ENCODE results near the gene SSR1.
A peak's percentile ranks its signal among the peaks of the same experiment; 100 is the strongest.

The SSR1 gene

GRCh38 chr6:7311176-7311575, 1.8 kb downstream of the SSR1 start:
- Histone ChIP-seq H3K4me3 (ENCODE audit: insufficient read length, low read depth) (peak overlapping the region; percentile 82), H3K4me1 (ENCODE audit: insufficient read depth, insufficient read length) (no peaks in the 10 kb centered on the region), H3K9ac (ENCODE audit: insufficient read length, low read depth) (peak overlapping the region; percentile 28)

DNA sequence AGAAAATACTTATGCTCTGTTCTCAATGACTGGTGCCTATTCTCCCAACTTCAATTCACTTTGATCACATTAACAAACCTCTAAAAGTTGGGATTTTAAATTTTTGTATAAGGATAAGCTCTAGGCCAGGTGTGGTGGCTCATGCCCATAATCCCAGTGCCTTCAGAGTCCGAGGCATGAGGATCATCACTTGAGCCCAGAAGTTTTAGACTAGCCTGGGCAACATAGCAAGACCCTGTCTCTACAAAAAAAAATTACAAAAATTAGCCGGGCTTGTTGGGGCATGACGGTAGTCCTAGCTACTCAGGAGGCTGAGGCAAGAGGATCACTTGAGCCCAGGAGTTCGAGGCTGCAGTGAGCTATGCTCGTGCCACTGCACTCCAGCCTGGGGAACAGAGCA, 3.9 kb downstream of the SSR1 start:
- H3K4me3 ChIP-seq (ENCODE audit: insufficient read length, low read depth): no peak overlapping the region
- H3K4me1 ChIP-seq (ENCODE audit: insufficient read depth, insufficient read length): no peaks in the 10 kb centered on the region
- TF ChIP-seq YY1 (IDR thresholded peaks at IDR 0.05; ENCODE audit: insufficient read depth, insufficient read length) (no peak), SUZ12 (IDR thresholded peaks at IDR 0.05; ENCODE audit: extremely low read depth, insufficient read depth, insufficient read length) (no peak), ZNF274 (IDR thresholded peaks at IDR 0.05; ENCODE audit: low read depth, low read length) (no peak)
- no peaks in the 10 kb centered on the region for H3K27me3 ChIP-seq (ENCODE audit: insufficient read depth, insufficient read length)
- no peaks in the 10 kb centered on the region for H3K9me3 ChIP-seq (ENCODE audit: insufficient read depth, low read length)
- H3K9ac ChIP-seq (ENCODE audit: insufficient read length, low read depth): no peak overlapping the region
- no peak for DNase-seq (ENCODE audit: low read depth, low spot score)
- H3K36me3 ChIP-seq (ENCODE audit: insufficient read depth, insufficient read length, low read length): peaks cover 53% of the 10 kb centered on the region

More at GRCh38 chr6:7311176-7311575, 1.8 kb downstream of the SSR1 start:
- Histone ChIP-seq H3K27me3 (ENCODE audit: insufficient read depth, insufficient read length) (no peaks in the 10 kb centered on the region), H3K9me3 (ENCODE audit: insufficient read depth, low read length) (no peaks in the 10 kb centered on the region), H3K36me3 (ENCODE audit: insufficient read depth, insufficient read length, low read length) (peaks cover 36% of the 10 kb centered on the region)
- TF ChIP-seq SUZ12 (IDR thresholded peaks at IDR 0.05; ENCODE audit: extremely low read depth, insufficient read depth, insufficient read length) (no peak), YY1 (IDR thresholded peaks at IDR 0.05; ENCODE audit: insufficient read depth, insufficient read length) (no peak), ZNF274 (IDR thresholded peaks at IDR 0.05; ENCODE audit: low read depth, low read length) (no peak)
- DNase-seq (ENCODE audit: low read depth, low spot score): no peak

DNA sequence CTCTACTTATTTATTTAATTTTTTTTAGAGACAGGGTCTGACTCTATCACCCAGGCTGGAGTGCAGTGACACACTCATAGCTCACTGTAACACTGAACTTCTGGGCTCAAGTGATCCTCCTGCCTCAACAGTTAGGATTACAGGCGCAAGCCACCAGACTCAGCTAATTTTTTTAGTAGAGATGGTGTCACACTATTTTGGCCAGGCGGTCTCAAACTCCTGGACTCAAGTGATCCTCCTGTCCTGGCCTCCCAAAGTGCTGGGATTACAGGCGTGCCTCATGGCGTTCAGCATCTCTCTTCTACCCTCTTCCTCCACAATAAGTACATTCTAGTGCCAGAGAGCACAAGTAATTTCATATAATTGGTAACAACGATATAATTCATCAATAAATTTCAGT, 5.5 kb downstream of the SSR1 start:
- Histone ChIP-seq H3K9ac (ENCODE audit: insufficient read length, low read depth) (no peak overlapping the region), H3K36me3 (ENCODE audit: insufficient read depth, insufficient read length, low read length) (peaks cover 65% of the 10 kb centered on the region), H3K9me3 (ENCODE audit: insufficient read depth, low read length) (no peaks in the 10 kb centered on the region), H3K4me3 (ENCODE audit: insufficient read length, low read depth) (no peak overlapping the region), H3K27me3 (ENCODE audit: insufficient read depth, insufficient read length) (no peaks in the 10 kb centered on the region), H3K4me1 (ENCODE audit: insufficient read depth, insufficient read length) (no peaks in the 10 kb centered on the region)
- DNase-seq (ENCODE audit: low read depth, low spot score): no peak
- TF ChIP-seq SUZ12 (IDR thresholded peaks at IDR 0.05; ENCODE audit: extremely low read depth, insufficient read depth, insufficient read length) (no peak), YY1 (IDR thresholded peaks at IDR 0.05; ENCODE audit: insufficient read depth, insufficient read length) (no peak), ZNF274 (IDR thresholded peaks at IDR 0.05; ENCODE audit: low read depth, low read length) (no peak)

DNA sequence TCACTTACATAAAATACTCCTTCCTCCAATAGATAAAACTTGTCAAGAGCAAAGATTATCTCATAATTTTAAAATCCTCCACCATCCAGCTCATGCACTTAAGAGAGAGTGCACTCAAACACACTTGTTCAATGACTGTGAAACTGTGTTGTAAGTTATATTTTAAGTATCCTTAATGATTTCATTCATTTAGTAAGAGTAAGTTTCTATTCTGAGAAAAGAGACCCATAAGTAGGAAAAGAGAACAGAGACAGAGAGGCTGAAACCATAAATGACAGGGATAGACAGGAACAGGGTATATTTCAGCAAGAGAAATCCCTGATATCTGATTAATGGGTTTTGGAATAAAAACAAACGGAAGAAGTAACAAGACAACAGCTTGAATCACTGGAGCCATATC, 8.2 kb downstream of the SSR1 start:
- TF ChIP-seq ZNF274 (IDR thresholded peaks at IDR 0.05; ENCODE audit: low read depth, low read length): no peak
- no peak for TF ChIP-seq SUZ12 (IDR thresholded peaks at IDR 0.05; ENCODE audit: extremely low read depth, insufficient read depth, insufficient read length)
- no peak for TF ChIP-seq YY1 (IDR thresholded peaks at IDR 0.05; ENCODE audit: insufficient read depth, insufficient read length)
- no peaks in the 10 kb centered on the region for H3K9me3 ChIP-seq (ENCODE audit: insufficient read depth, low read length)
- no peaks in the 10 kb centered on the region for H3K27me3 ChIP-seq (ENCODE audit: insufficient read depth, insufficient read length)
- H3K36me3 ChIP-seq (ENCODE audit: insufficient read depth, insufficient read length, low read length): peaks cover 82% of the 10 kb centered on the region
- H3K4me3 ChIP-seq (ENCODE audit: insufficient read length, low read depth): no peak overlapping the region
- H3K4me1 ChIP-seq (ENCODE audit: insufficient read depth, insufficient read length): no peaks in the 10 kb centered on the region
- no peak overlapping the region for H3K9ac ChIP-seq (ENCODE audit: insufficient read length, low read depth)
- no peak for DNase-seq (ENCODE audit: low read depth, low spot score)

DNA sequence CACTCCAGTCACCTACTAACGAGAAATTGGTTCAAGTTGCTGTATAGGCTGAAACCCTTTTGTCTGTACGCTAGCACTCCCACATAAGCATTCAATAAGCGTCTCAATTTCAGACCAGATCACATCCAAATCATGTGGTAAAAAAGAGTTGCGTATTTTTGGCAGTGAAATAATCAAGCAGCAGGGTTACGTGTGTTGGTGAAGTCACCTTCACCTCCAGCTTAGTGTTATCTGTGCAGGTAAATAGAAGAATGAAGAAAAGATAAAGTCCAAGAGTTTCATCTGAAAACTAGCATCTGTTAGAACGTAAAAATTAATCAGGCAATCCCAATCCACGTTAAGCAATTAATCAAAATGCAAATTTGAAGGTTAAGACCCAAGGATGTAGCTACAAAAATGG, 11.3 kb downstream of the SSR1 start:
- DNase-seq (ENCODE audit: low read depth, low spot score): no peak
- no peak overlapping the region for H3K9ac ChIP-seq (ENCODE audit: insufficient read length, low read depth)
- no peak overlapping the region for H3K4me3 ChIP-seq (ENCODE audit: insufficient read length, low read depth)
- TF ChIP-seq YY1 (IDR thresholded peaks at IDR 0.05; ENCODE audit: insufficient read depth, insufficient read length): no peak
- TF ChIP-seq ZNF274 (IDR thresholded peaks at IDR 0.05; ENCODE audit: low read depth, low read length): no peak
- no peak for TF ChIP-seq SUZ12 (IDR thresholded peaks at IDR 0.05; ENCODE audit: extremely low read depth, insufficient read depth, insufficient read length)
- no peaks in the 10 kb centered on the region for H3K4me1 ChIP-seq (ENCODE audit: insufficient read depth, insufficient read length)
- H3K9me3 ChIP-seq (ENCODE audit: insufficient read depth, low read length): no peaks in the 10 kb centered on the region
- H3K36me3 ChIP-seq (ENCODE audit: insufficient read depth, insufficient read length, low read length): peaks cover 82% of the 10 kb centered on the region
- H3K27me3 ChIP-seq (ENCODE audit: insufficient read depth, insufficient read length): no peaks in the 10 kb centered on the region

DNA sequence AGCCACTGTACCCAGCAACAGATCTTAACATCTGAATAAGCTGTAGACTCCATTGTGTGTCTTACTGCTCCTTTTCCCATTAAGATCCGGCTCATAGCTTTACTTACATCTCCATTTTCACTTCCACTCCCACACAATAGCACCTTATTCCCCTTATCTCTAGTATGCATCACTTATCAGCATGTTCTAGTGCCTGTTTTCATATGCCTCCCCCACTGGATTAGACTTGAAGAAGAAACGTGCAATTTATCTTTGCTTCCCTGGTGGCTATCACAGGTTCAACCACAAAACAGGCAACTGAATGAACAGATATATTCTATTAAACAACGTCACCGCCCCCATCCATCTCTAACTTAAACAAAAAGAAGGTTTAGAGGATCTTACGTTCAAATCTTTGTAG, 12.1 kb downstream of the SSR1 start:
- Histone ChIP-seq H3K9ac (ENCODE audit: insufficient read length, low read depth) (no peak overlapping the region), H3K9me3 (ENCODE audit: insufficient read depth, low read length) (no peaks in the 10 kb centered on the region), H3K4me3 (ENCODE audit: insufficient read length, low read depth) (no peak overlapping the region), H3K4me1 (ENCODE audit: insufficient read depth, insufficient read length) (no peaks in the 10 kb centered on the region), H3K36me3 (ENCODE audit: insufficient read depth, insufficient read length, low read length) (peaks cover 90% of the 10 kb centered on the region), H3K27me3 (ENCODE audit: insufficient read depth, insufficient read length) (no peaks in the 10 kb centered on the region)
- DNase-seq (ENCODE audit: low read depth, low spot score): no peak
- no peak for TF ChIP-seq ZNF274 (IDR thresholded peaks at IDR 0.05; ENCODE audit: low read depth, low read length)
- TF ChIP-seq SUZ12 (IDR thresholded peaks at IDR 0.05; ENCODE audit: extremely low read depth, insufficient read depth, insufficient read length): no peak
- TF ChIP-seq YY1 (IDR thresholded peaks at IDR 0.05; ENCODE audit: insufficient read depth, insufficient read length): no peak

- H3K4me3 ChIP-seq (ENCODE audit: insufficient read length, low read depth): no peak overlapping the region
- DNase-seq (ENCODE audit: low read depth, low spot score): no peak
- H3K9ac ChIP-seq (ENCODE audit: insufficient read length, low read depth): no peak overlapping the region
- H3K36me3 ChIP-seq (ENCODE audit: insufficient read depth, insufficient read length, low read length): peaks cover 89% of the 10 kb centered on the region
- H3K9me3 ChIP-seq (ENCODE audit: insufficient read depth, low read length): no peaks in the 10 kb centered on the region
- TF ChIP-seq YY1 (IDR thresholded peaks at IDR 0.05; ENCODE audit: insufficient read depth, insufficient read length) (no peak), ZNF274 (IDR thresholded peaks at IDR 0.05; ENCODE audit: low read depth, low read length) (no peak), SUZ12 (IDR thresholded peaks at IDR 0.05; ENCODE audit: extremely low read depth, insufficient read depth, insufficient read length) (no peak)
- no peaks in the 10 kb centered on the region for H3K27me3 ChIP-seq (ENCODE audit: insufficient read depth, insufficient read length)
- H3K4me1 ChIP-seq (ENCODE audit: insufficient read depth, insufficient read length): no peaks in the 10 kb centered on the region
Observed at GRCh38 chr6:7298113-7298512, 14.9 kb downstream of the SSR1 start.
